CD4-positive, CD25-positive, alpha-beta regulatory T cell (primary cell): ENCODE data around the gene CNNM3. TPM values are rescaled to one million over a fixed set of nuclear protein-coding genes. Genes with fewer than 3 reads are reported as not detected.

Source experiments
- ATAC-seq, 2 donors: fragments of 150-1000 bp; cut with Tn5 transposase; one replicate each; pipeline ENCODE4 v1.10.0; 2021; ENCODE audit warnings: low read depth in 2 of 2, moderate number of reproducible peaks in 2 of 2, moderate library complexity in 1 of 2
- DNase-seq, 3 donors: peaks; one replicate each; pipeline versions ENCODE4 v3.0.0 to v3.0.0-alpha.2; 2012 to 2022; ENCODE audit warnings: mixed read lengths in 1 of 3
- H3K27ac ChIP-seq: one replicate; pipeline ENCODE4 v1.7.0; 2013; ENCODE audit warnings: mild to moderate bottlenecking, low read length; ENCODE audit not compliant: insufficient read depth, poor library complexity, severe bottlenecking
- H3K27me3 ChIP-seq: one replicate; pipeline ENCODE4 v1.7.0; 2013; ENCODE audit warnings: low read length; ENCODE audit not compliant: control insufficient read depth, insufficient read depth
- H3K36me3 ChIP-seq: one replicate; pipeline ENCODE4 v1.7.0; 2013; ENCODE audit warnings: mild to moderate bottlenecking, low read length, moderate library complexity; ENCODE audit not compliant: control insufficient read depth, insufficient read depth
- H3K4me1 ChIP-seq: 2 replicates; pipeline ENCODE4 v1.7.0; 2013; ENCODE audit warnings: mild to moderate bottlenecking, low read length; ENCODE audit not compliant: insufficient read depth, control insufficient read depth, poor library complexity, severe bottlenecking
- H3K4me3 ChIP-seq: one replicate; pipeline ENCODE4 v1.7.0; 2013; ENCODE audit warnings: low read depth, mild to moderate bottlenecking, low read length, moderate library complexity
- H3K9me3 ChIP-seq, 2 experiments: 1 replicate in 1 of 2; 2 replicates in 1 of 2; pipeline ENCODE4 v1.7.0; 2013; ENCODE audit warnings: low read length in 2 of 2, mild to moderate bottlenecking in 1 of 2, moderate library complexity in 1 of 2; ENCODE audit not compliant: control insufficient read depth in 2 of 2
- H3K27ac Mint-ChIP-seq, 3 donors: one replicate each; pipeline ENCODE4 v1.8.0; 2020 to 2022; ENCODE audit warnings: mild to moderate bottlenecking in 3 of 3, mixed read lengths in 3 of 3, moderate library complexity in 2 of 3
- H3K27me3 Mint-ChIP-seq: one replicate; pipeline ENCODE4 v1.8.0; 2022; ENCODE audit warnings: mild to moderate bottlenecking, mixed read lengths
- H3K36me3 Mint-ChIP-seq: one replicate; pipeline ENCODE4 v1.8.0; 2020; ENCODE audit warnings: mixed read lengths
- H3K4me1 Mint-ChIP-seq, 4 donors: one replicate each; pipeline ENCODE4 v1.8.0; 2020 to 2022; ENCODE audit warnings: mixed read lengths in 4 of 4, mild to moderate bottlenecking in 1 of 4
- H3K4me3 Mint-ChIP-seq, 4 donors: one replicate each; pipeline ENCODE4 v1.8.0; 2020 to 2022; ENCODE audit warnings: mild to moderate bottlenecking in 4 of 4, mixed read lengths in 4 of 4, moderate library complexity in 3 of 4
- H3K9me3 Mint-ChIP-seq, 7 donors: one replicate each; pipeline ENCODE4 v1.8.0; 2020 to 2022; ENCODE audit warnings: mixed read lengths in 7 of 7, mild to moderate bottlenecking in 3 of 7, moderate library complexity in 2 of 7
- polyA plus RNA-seq, 4 donors: library from polyadenylated mRNA; unstranded; fragments of 300-500 nt; fragmentation: Illumina TruSeq; gene quantifications; one replicate each; pipeline ENCODE4 v1.2.3, GENCODE V29; 2021
- total RNA-seq: library from RNA; stranded (reverse); gene quantifications from one replicate; pipeline ENCODE4 v1.2.3, GENCODE V29; 2022

CNNM3 gene
- total and polyA plus RNA-seq, 5 donors from 2014 or later: 4.9 to 33.1 (median 10.3) TPM

DNA sequence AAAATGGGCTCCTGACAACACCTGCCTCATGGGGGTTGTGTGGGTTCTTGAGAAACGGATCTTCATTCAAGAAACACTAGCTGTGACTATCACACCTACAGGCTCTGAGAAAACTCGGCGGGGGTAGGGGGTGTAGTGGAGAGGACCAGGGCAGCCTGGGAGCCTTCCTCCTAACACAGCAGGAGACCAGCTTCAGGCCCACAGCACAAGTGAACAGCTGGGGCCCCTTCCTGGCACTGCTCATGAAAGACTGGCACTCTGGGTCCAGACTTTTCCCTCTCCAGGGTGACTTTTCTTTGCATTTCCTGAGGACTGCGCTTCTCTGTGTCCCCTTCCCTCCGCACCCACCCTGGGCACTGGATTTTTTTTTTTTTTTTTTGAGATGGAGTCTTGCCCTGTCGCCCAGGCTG, 61.0 kb downstream of the CNNM3 start:
- no peak overlapping the region for H3K4me3 Mint-ChIP-seq
- H3K36me3 Mint-ChIP-seq: no peaks in the 10 kb centered on the region
- Histone ChIP-seq H3K27me3 (no peaks in the 10 kb centered on the region), H3K9me3 (no peaks in the 10 kb centered on the region), H3K36me3 (no peaks in the 10 kb centered on the region), H3K27ac (no peak overlapping the region), H3K4me3 (no peak overlapping the region), H3K4me1 (peaks cover 9% of the 10 kb centered on the region)
- DNase-seq: no peak
- H3K4me1 Mint-ChIP-seq: peaks cover 0 to 32% (median 7%) of the 10 kb centered on the region in 4 donors
- no peaks in the 10 kb centered on the region for H3K9me3 Mint-ChIP-seq
- no peak overlapping the region for H3K27ac Mint-ChIP-seq
- peaks cover 23% of the 10 kb centered on the region for H3K27me3 Mint-ChIP-seq
- no peak for ATAC-seq

DNA sequence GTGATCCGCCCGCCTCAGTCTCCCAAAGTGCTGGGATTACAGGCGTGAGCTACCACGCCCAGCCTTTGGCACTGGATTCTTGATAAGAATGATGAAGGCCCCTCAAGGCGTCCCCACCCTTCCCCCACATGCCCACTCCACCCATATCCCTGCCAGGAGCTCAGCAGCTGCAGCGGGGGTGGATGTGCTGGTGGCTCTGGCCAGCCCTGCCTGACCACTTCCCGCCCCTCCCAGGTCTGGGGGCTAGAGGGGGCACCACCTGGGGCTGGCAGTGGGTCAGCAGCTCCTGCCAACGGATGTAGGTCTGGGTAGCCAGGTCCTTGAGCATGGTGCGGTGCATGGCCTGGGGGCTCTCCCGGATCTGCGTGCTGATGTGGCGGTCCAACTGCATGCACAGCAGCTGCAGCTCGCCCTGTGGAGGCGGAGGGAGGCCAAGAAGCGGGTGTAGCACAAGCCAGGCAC, 61.6 kb downstream of the CNNM3 start:
- Mint-ChIP-seq H3K27me3 (peaks cover 20% of the 10 kb centered on the region), H3K36me3 (no peaks in the 10 kb centered on the region), H3K9me3 (no peaks in the 10 kb centered on the region), H3K4me3 (no peak overlapping the region), H3K4me1 (peaks cover 0 to 29% (median 7%) of the 10 kb centered on the region in 4 donors), H3K27ac (no peak overlapping the region)
- H3K4me3 ChIP-seq: no peak overlapping the region
- H3K27me3 ChIP-seq: no peaks in the 10 kb centered on the region
- DNase-seq: no peak
- no peak for ATAC-seq
- no peaks in the 10 kb centered on the region for H3K9me3 ChIP-seq
- H3K27ac ChIP-seq: no peak overlapping the region
- peaks cover 9% of the 10 kb centered on the region for H3K4me1 ChIP-seq
- no peaks in the 10 kb centered on the region for H3K36me3 ChIP-seq

GRCh38 chr2:96878171-96878570, 62.1 kb downstream of the CNNM3 start:
- H3K27ac ChIP-seq: no peak overlapping the region
- Mint-ChIP-seq H3K4me3 (no peak overlapping the region), H3K36me3 (no peaks in the 10 kb centered on the region), H3K4me1 (peaks cover 0 to 24% (median 7%) of the 10 kb centered on the region in 4 donors), H3K27me3 (peaks cover 15% of the 10 kb centered on the region), H3K27ac (no peak overlapping the region), H3K9me3 (no peaks in the 10 kb centered on the region)
- peaks cover 9% of the 10 kb centered on the region for H3K4me1 ChIP-seq
- H3K9me3 ChIP-seq: no peaks in the 10 kb centered on the region
- DNase-seq (no peak), ATAC-seq (no peak)
- H3K4me3 ChIP-seq: no peak overlapping the region
- no peaks in the 10 kb centered on the region for H3K36me3 ChIP-seq
- H3K27me3 ChIP-seq: no peaks in the 10 kb centered on the region

- peaks cover 12% of the 10 kb centered on the region for H3K27me3 Mint-ChIP-seq
- H3K36me3 Mint-ChIP-seq: no peaks in the 10 kb centered on the region
- no peaks in the 10 kb centered on the region for H3K27me3 ChIP-seq
- ATAC-seq: no peak
- no peak for DNase-seq
- no peak overlapping the region for H3K27ac Mint-ChIP-seq
- no peaks in the 10 kb centered on the region for H3K9me3 ChIP-seq
- no peaks in the 10 kb centered on the region for H3K36me3 ChIP-seq
- no peak overlapping the region for H3K27ac ChIP-seq
- no peak overlapping the region for H3K4me3 ChIP-seq
- peaks cover 0 to 16% (median 7%) of the 10 kb centered on the region in 4 donors for H3K4me1 Mint-ChIP-seq
- peaks cover 4% of the 10 kb centered on the region for H3K4me1 ChIP-seq
- H3K4me3 Mint-ChIP-seq: no peak overlapping the region
- H3K9me3 Mint-ChIP-seq: no peaks in the 10 kb centered on the region
These were observed 62.9 kb downstream of the CNNM3 start for GRCh38 chr2:96878796-96879544.

DNA sequence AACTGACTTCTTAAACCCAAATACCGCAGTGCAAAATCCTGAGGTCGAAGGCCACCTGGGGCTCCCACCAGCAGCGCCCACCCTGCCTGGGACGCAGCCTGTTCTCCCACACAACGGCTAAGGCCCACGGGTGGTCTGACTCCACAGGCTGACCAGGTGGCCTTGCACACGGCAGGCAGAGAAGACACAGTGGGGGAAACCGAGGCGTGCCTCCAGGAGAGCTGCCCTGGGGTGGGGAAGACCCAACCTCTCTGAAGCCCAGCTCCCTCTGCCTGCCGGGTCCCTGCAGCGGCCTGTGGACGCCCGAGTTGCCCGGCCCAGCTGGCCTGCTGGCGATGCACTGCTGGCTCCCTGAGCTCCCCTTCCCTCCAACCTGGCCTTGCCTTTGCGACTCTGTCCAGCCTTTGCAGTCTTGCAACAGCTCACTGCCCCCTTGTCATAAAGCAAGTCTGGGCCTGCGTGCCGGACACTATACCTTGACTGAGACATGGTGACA, 63.5 kb downstream of the CNNM3 start:
- Histone ChIP-seq H3K9me3 (no peaks in the 10 kb centered on the region), H3K4me3 (no peak overlapping the region), H3K36me3 (no peaks in the 10 kb centered on the region), H3K27me3 (no peaks in the 10 kb centered on the region), H3K4me1 (no peaks in the 10 kb centered on the region), H3K27ac (no peak overlapping the region)
- H3K27ac Mint-ChIP-seq: no peak overlapping the region
- no peaks in the 10 kb centered on the region for H3K36me3 Mint-ChIP-seq
- H3K4me3 Mint-ChIP-seq: no peak overlapping the region
- ATAC-seq (no peak), DNase-seq (no peak)
- peaks cover 0 to 10% (median 1%) of the 10 kb centered on the region in 4 donors for H3K4me1 Mint-ChIP-seq
- peaks cover 7% of the 10 kb centered on the region for H3K27me3 Mint-ChIP-seq
- no peaks in the 10 kb centered on the region for H3K9me3 Mint-ChIP-seq

GRCh38 chr2:96880891-96881273, 64.8 kb downstream of the CNNM3 start:
- no peak overlapping the region for H3K27ac Mint-ChIP-seq
- H3K36me3 ChIP-seq: no peaks in the 10 kb centered on the region
- ATAC-seq (no peak), DNase-seq (no peak)
- peaks cover 7% of the 10 kb centered on the region for H3K27me3 Mint-ChIP-seq
- no peaks in the 10 kb centered on the region for H3K9me3 Mint-ChIP-seq
- no peak overlapping the region for H3K27ac ChIP-seq
- no peaks in the 10 kb centered on the region for H3K9me3 ChIP-seq
- no peak overlapping the region for H3K4me3 ChIP-seq
- no peaks in the 10 kb centered on the region for H3K27me3 ChIP-seq
- H3K4me1 Mint-ChIP-seq: peaks cover 0 to 8% (median 0%) of the 10 kb centered on the region in 4 donors
- H3K36me3 Mint-ChIP-seq: no peaks in the 10 kb centered on the region
- no peaks in the 10 kb centered on the region for H3K4me1 ChIP-seq
- no peak overlapping the region for H3K4me3 Mint-ChIP-seq

DNA sequence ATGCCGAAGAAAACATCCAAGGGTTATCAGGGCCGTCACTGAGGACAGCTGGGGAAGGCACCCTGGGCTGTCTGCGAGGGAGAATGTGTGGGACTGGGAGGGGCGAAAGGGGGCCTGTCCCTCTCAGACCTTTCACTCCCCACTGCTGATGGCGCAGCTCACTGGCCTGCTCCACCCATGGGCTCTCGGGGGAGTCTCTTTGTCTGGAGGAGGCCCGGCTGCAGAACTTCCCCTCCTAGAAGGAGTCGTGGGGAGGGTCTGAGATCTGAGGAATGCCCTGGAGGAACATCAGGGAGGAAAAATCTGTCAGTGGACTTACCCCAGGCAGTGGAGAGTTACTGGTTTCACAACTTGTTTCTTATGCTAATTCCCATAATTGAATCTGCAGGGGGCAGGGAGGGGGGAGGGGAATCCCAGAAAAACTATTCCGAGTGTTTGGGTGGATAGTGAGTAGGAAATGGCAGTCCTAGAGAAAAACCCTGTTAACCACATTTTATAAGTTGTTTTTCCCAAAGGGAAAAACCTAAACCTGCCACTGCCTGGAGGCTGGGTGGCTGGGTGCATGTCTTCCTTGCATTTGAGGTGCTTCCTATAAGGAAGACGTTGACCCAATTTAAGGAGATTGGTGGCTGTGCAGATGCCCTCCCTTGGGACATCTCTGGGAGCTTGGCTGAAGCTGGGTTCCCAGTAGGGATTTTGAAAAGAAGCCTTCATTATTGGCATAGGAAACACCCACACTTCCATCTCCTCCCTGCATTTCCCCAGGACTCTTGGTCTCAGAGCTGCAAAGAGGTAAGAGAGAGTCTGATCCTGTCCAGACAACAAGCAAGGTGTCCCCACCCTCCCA, 65.5 kb downstream of the CNNM3 start:
- ATAC-seq: no peak
- no peak overlapping the region for H3K4me3 ChIP-seq
- peaks cover 0 to 12% (median 0%) of the 10 kb centered on the region in 4 donors for H3K4me1 Mint-ChIP-seq
- H3K27ac Mint-ChIP-seq: no peak overlapping the region
- H3K36me3 Mint-ChIP-seq: no peaks in the 10 kb centered on the region
- no peaks in the 10 kb centered on the region for H3K9me3 Mint-ChIP-seq
- no peak overlapping the region for H3K4me3 Mint-ChIP-seq
- H3K36me3 ChIP-seq: no peaks in the 10 kb centered on the region
- H3K27me3 Mint-ChIP-seq: peaks cover 7% of the 10 kb centered on the region
- H3K27me3 ChIP-seq: no peaks in the 10 kb centered on the region
- no peak overlapping the region for H3K27ac ChIP-seq
- no peaks in the 10 kb centered on the region for H3K9me3 ChIP-seq
- H3K4me1 ChIP-seq: no peaks in the 10 kb centered on the region
- no peak for DNase-seq
